Ascending aorta (tissue), 2 donors: ENCODE data around the gene LOXL4. TPM values are rescaled to one million over a fixed set of nuclear protein-coding genes. Genes with fewer than 3 reads are reported as not detected.

Experiments
- DNase-seq, 2 donors: peaks; one replicate each; pipeline ENCODE4 v3.0.0-alpha.2; 2019; ENCODE audit warnings: low spot score in 2 of 2
- H3K27ac ChIP-seq, 2 donors: fragments of 200-600 bp; sonication (generic); one replicate each; pipeline ENCODE4 v1.5.1; 2016 to 2017; ENCODE audit warnings: mild to moderate bottlenecking in 1 of 2
- H3K27me3 ChIP-seq: fragments of 200-600 bp; sonication (generic); one replicate; pipeline ENCODE4 v1.5.1; 2017
- H3K36me3 ChIP-seq, 2 donors: fragments of 200-600 bp; sonication (generic); one replicate each; pipeline ENCODE4 v1.5.1; 2016
- H3K4me1 ChIP-seq, 2 donors: fragments of 200-600 bp; sonication (generic); one replicate each; pipeline ENCODE4 v1.5.1; 2016 to 2017; ENCODE audit warnings: mild to moderate bottlenecking in 1 of 2
- H3K4me3 ChIP-seq, 2 donors: fragments of 200-600 bp; sonication (generic); one replicate each; pipeline ENCODE4 v1.5.1; 2016 to 2017; ENCODE audit warnings: mild to moderate bottlenecking in 1 of 2
- H3K9me3 ChIP-seq, 2 donors: fragments of 200-600 bp; sonication (generic); one replicate each; pipeline ENCODE4 v1.5.1; 2016
- CTCF ChIP-seq, 3 experiments: fragments of 200-600 bp in 2 of 3; fragments of 450-650 bp in 1 of 3; sonication (generic) in 2 of 3; IDR thresholded peaks; one replicate each; pipeline ENCODE4 v1.5.1; 2016 to 2019; ENCODE audit warnings: antibody characterized with exemption in 3 of 3, mild to moderate bottlenecking in 1 of 3, moderate library complexity in 1 of 3
- intact Hi-C: fragments of 100-400 bp; cut with DNase I; formaldehyde crosslinking; loops from one replicate; pipeline ENCODE4 v1.15.1; 2023
- total RNA-seq: library from RNA; depleted of rRNA; stranded (reverse); fragments of >200 nt; gene quantifications from one replicate; pipeline ENCODE4 v1.1.0, GENCODE V29; 2016

Gene LOXL4
- total RNA-seq, 1 donor from 2014 or later = 3.7 TPM

DNA sequence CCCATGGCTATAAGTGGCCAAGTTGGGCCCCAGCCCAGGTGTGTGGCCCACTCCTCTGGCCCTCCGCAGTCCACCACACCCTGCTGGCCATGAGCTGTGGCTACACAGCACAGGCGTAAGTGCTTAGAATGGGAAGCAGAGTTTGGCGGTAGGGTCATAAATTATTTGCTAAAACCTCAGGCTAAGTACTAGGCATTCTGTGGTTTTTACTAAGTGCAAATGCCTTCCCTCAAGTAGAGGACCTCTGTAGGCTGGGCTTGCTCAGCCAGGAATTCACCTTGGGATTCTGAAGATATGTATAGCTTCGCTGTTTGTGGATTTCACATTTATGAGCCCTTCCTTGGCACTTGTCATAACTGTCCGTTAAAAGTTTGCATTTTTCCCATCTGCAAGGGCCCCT, 44.8 kb upstream of the LOXL4 start:
- Histone ChIP-seq H3K9me3 (no peaks in the 10 kb centered on the region), H3K27ac (no peak overlapping the region), H3K36me3 (no peaks in the 10 kb centered on the region), H3K27me3 (no peaks in the 10 kb centered on the region), H3K4me1 (peaks cover 0 to 16% of the 10 kb centered on the region in 2 donors), H3K4me3 (no peak overlapping the region)
- intact Hi-C loops = loop anchor here (5.0 kb wide), 1 partner anchor 134 kb away; the partner anchor contains the start of gene HPS1
- DNase-seq = no peak
- TF ChIP-seq CTCF (IDR thresholded peaks at IDR 0.05) = no peak

- no peaks in the 10 kb centered on the region for H3K27me3 ChIP-seq
- intact Hi-C loops = loop anchor here (5.0 kb wide), 1 partner anchor 135 kb away; the partner anchor contains the start of gene HPS1
- H3K36me3 ChIP-seq = no peaks in the 10 kb centered on the region
- DNase-seq = no peak
- H3K27ac ChIP-seq = no peak overlapping the region
- H3K4me1 ChIP-seq = peaks cover 0 to 16% of the 10 kb centered on the region in 2 donors
- TF ChIP-seq CTCF (IDR thresholded peaks at IDR 0.05) = no peak
- H3K4me3 ChIP-seq = no peak overlapping the region
- no peaks in the 10 kb centered on the region for H3K9me3 ChIP-seq
Measured at GRCh38 chr10:98312349-98312748, 44.4 kb upstream of the LOXL4 start.

GRCh38 chr10:98310701-98311100, 42.7 kb upstream of the LOXL4 start:
- Histone ChIP-seq H3K27ac (no peak overlapping the region), H3K9me3 (no peaks in the 10 kb centered on the region), H3K4me1 (peaks cover 0 to 12% of the 10 kb centered on the region in 2 donors), H3K27me3 (no peaks in the 10 kb centered on the region), H3K4me3 (no peak overlapping the region), H3K36me3 (no peaks in the 10 kb centered on the region)
- TF ChIP-seq CTCF (IDR thresholded peaks at IDR 0.05) = no peak
- intact Hi-C loops = loop anchor here (5.0 kb wide), 1 partner anchor 137 kb away; the partner anchor contains the start of gene HPS1
- DNase-seq = no peak

DNA sequence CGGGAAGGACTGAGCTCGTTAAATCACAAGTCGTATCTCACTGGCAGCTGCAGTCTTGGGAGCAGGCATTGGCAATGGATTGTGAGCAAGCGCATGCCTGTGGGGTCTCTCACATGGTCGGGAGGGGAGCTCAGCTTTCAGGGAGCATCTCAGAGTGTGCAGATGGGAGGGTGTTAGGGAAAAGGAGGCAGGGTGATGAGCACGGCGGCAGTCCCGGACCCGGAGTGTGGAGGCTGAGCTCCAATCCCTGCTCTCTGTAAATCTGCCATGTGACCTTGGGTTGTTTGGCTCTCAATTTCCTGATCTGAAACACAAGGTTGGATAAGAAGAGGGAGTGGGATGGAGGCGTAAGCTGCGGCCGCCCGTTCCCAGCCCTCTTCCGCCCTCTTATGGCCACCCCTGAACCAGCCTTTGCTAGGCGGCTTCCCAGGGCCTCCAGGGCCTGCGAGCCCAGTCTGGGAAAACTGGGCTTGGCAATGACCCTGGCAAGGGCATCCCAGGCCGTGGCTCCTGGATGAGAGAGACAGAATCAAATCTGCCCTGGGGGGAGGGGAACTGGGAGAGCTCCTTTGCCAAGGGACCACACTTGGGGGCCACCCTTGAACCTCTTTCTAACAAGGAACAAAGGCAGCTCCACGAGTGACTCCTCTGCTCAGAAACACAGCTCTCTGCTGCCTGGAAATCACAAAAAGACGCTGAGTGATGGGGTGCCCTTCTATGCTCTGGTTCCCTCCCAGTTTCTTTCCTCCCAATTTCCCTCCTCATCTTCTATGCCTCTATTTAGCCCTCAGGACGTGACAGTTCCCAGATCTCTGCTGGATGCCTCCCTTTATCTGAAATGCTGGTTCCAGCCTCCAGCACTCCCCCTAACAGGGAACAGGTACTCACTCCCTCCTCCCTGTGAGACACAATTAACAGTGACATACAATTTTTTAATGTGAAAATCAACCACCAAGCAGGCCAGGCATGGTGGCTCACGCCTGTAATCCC, 41.7 kb upstream of the LOXL4 start:
- DNase-seq = peak in 1 of 2 donors; percentile 85
- Histone ChIP-seq H3K27ac (no peak overlapping the region), H3K4me3 (peak overlapping the region in 1 of 2 donors; percentile 45), H3K27me3 (no peaks in the 10 kb centered on the region), H3K9me3 (no peaks in the 10 kb centered on the region), H3K4me1 (peaks cover 0 to 6% of the 10 kb centered on the region in 2 donors), H3K36me3 (no peaks in the 10 kb centered on the region)
- peak; percentile 73 to 89 (median 86) for TF ChIP-seq CTCF (IDR thresholded peaks at IDR 0.05)
- intact Hi-C loops = loop anchor here (1.0 to 5.0 kb wide), 4 partner anchors 47 to 138 kb away; partner anchors contain the start of gene HPS1

- H3K27ac ChIP-seq = no peak overlapping the region
- H3K36me3 ChIP-seq = no peaks in the 10 kb centered on the region
- intact Hi-C loops = loop anchor here (1.0 kb wide), 3 partner anchors 47 to 138 kb away; no protein-coding TSS in a partner anchor
- H3K27me3 ChIP-seq = no peaks in the 10 kb centered on the region
- no peaks in the 10 kb centered on the region for H3K9me3 ChIP-seq
- peaks cover 0 to 2% of the 10 kb centered on the region in 2 donors for H3K4me1 ChIP-seq
- TF ChIP-seq CTCF (IDR thresholded peaks at IDR 0.05) = no peak
- DNase-seq = no peak
- peak overlapping the region in 1 of 2 donors; percentile 45 for H3K4me3 ChIP-seq
Measured at GRCh38 chr10:98308669-98309365, 40.8 kb upstream of the LOXL4 start.
